OCI-LY3 (cell line): ENCODE data around the gene ANKRD11.
"Not testable (repeated sequence)": the region's sequence is repeated elsewhere in the genome, so short reads cannot be mapped to it uniquely, and the experiment has no call there.

Experiments used
- H2AFZ ChIP-seq: fragments of 200-600, 300-600 bp; shearing (Covaris generic); 2 replicates; pipeline ENCODE4 v1.6.0; 2014; ENCODE audit warnings: antibody characterized with exemption, low read depth, low read length
- H3K27ac ChIP-seq: fragments of 200-600, 300-600 bp; sonication (generic); 2 replicates; pipeline ENCODE4 v1.5.1; 2014; ENCODE audit warnings: mild to moderate bottlenecking, low read length, moderate library complexity, mixed read lengths
- H3K27me3 ChIP-seq: fragments of 200-600, 300-600 bp; sonication (generic); 2 replicates; pipeline ENCODE4 v1.6.1; 2014; ENCODE audit warnings: low read depth, low read length, mixed read lengths
- H3K36me3 ChIP-seq: fragments of 200-600, 300-600 bp; sonication (generic); replicated peaks from 2 replicates; pipeline ENCODE3; 2014; ENCODE audit warnings: low read depth, low read length, mixed read lengths
- H3K4me1 ChIP-seq: fragments of 300-600, 200-600 bp; sonication (generic); 2 replicates; pipeline ENCODE4 v1.6.1; 2014; ENCODE audit warnings: low read length, mixed read lengths
- H3K4me2 ChIP-seq: fragments of 200-600, 300-600 bp; sonication (generic); 2 replicates; pipeline ENCODE4 v1.6.1; 2014; ENCODE audit warnings: low read length, mixed read lengths
- H3K4me3 ChIP-seq: fragments of 300-600, 200-600 bp; sonication (generic); 2 replicates; pipeline ENCODE4 v1.5.1; 2014; ENCODE audit warnings: antibody characterized with exemption, mild to moderate bottlenecking, low read length, moderate library complexity
- H3K79me2 ChIP-seq: fragments of 300-600, 200-600 bp; shearing (Covaris generic); 2 replicates; pipeline ENCODE4 v1.6.1; 2014; ENCODE audit warnings: mild to moderate bottlenecking, low read length, mixed read lengths
- H3K9ac ChIP-seq: fragments of 300-600, 200-600 bp; shearing (Covaris generic); 2 replicates; pipeline ENCODE4 v1.6.0; 2014; ENCODE audit warnings: mild to moderate bottlenecking, low read length, moderate library complexity
- H3K9me3 ChIP-seq: fragments of 200-600, 300-600 bp; shearing (Covaris generic); 2 replicates; pipeline ENCODE4 v1.6.1; 2014; ENCODE audit warnings: low read length, mixed read lengths; ENCODE audit not compliant: insufficient read depth
- H4K20me1 ChIP-seq: fragments of 200-600, 300-600 bp; sonication (generic); 2 replicates; pipeline ENCODE4 v1.6.1; 2016; ENCODE audit warnings: low read length, mixed read lengths; ENCODE audit not compliant: insufficient read depth
- CTCF ChIP-seq: fragments of 200-600, 300-600 bp; sonication (generic); IDR thresholded peaks from 2 replicates; pipeline ENCODE4 v1.5.1; 2014; ENCODE audit warnings: antibody characterized with exemption, low read length, low read depth
- EZH2phosphoT487 ChIP-seq: fragments of 200-600 bp; shearing (Covaris generic); IDR thresholded peaks from 2 replicates; pipeline ENCODE4 v1.6.1; 2018; ENCODE audit warnings: antibody characterized with exemption, mixed run types, low read depth

The ANKRD11 gene

DNA sequence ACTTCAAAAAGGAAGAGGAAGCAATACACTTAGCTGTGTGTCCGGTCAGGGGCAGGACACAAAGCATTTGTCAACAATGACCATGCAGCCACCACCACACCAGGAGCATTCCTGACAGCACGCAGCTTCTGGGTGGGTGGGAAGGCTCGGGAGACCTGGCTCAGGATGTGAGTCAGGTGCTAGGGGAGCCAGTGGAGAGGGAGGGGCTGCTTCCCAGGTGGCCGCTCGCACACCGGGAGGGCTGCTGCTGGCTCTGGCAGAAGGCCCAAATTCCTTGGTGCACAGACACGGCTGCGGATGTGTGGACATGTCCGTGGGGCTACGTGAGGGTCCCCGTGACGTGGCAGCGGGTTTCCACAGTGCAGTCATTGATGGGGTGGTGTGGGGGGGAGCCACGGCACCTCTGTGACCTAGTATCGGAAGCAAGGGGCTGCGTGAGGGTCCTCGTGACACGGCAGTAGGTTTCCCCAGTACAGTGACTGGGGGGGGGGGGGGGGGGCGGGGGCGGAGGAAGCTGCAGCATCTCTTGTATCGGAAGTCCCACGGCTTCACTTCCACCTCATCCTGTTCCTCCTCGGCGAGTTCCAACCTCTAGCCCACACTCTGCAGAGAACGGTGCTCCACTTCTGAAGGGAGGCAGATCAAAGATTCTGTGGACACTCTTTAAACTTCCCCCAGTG lies 160.0 kb downstream of the ANKRD11 start:
- no peak for TF ChIP-seq EZH2phosphoT487
- TF ChIP-seq CTCF: no peak
- Histone ChIP-seq H2AFZ (no peak overlapping the region), H3K27ac (no peak overlapping the region), H3K27me3 (no peaks in the 10 kb centered on the region), H3K4me2 (no peak overlapping the region), H3K9ac (no peak overlapping the region), H3K4me1 (peaks cover 11% of the 10 kb centered on the region), H4K20me1 (peaks cover 96% of the 10 kb centered on the region), H3K4me3 (no peak overlapping the region), H3K9me3 (no peaks in the 10 kb centered on the region), H3K36me3 (peaks cover 4% of the 10 kb centered on the region), H3K79me2 (peaks cover 99% of the 10 kb centered on the region)

DNA sequence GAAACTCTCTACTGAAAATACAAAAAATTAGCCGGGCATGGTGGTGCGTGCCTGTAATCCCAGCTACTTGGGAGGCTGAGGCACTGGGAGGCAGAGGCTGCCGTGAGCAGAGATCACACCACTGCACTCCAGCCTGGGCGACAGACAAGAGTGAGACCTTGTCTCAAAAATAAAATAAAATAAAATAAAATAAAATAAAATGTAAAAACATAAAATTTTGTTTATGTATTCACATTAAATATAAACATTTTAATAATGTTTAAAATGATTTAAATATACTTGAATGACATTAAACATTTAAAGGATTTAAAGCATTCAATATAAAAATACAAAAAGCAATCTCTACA lies 160.6 kb downstream of the ANKRD11 start:
- not testable (repeated sequence) for H3K9me3 ChIP-seq, H3K27me3 ChIP-seq, H2AFZ ChIP-seq, H3K4me2 ChIP-seq, H3K27ac ChIP-seq, H3K4me3 ChIP-seq, H3K9ac ChIP-seq, H3K36me3 ChIP-seq
- peaks cover 96% of the 10 kb centered on the region for H4K20me1 ChIP-seq
- H3K4me1 ChIP-seq: peaks cover 14% of the 10 kb centered on the region
- peaks cover 99% of the 10 kb centered on the region for H3K79me2 ChIP-seq

DNA sequence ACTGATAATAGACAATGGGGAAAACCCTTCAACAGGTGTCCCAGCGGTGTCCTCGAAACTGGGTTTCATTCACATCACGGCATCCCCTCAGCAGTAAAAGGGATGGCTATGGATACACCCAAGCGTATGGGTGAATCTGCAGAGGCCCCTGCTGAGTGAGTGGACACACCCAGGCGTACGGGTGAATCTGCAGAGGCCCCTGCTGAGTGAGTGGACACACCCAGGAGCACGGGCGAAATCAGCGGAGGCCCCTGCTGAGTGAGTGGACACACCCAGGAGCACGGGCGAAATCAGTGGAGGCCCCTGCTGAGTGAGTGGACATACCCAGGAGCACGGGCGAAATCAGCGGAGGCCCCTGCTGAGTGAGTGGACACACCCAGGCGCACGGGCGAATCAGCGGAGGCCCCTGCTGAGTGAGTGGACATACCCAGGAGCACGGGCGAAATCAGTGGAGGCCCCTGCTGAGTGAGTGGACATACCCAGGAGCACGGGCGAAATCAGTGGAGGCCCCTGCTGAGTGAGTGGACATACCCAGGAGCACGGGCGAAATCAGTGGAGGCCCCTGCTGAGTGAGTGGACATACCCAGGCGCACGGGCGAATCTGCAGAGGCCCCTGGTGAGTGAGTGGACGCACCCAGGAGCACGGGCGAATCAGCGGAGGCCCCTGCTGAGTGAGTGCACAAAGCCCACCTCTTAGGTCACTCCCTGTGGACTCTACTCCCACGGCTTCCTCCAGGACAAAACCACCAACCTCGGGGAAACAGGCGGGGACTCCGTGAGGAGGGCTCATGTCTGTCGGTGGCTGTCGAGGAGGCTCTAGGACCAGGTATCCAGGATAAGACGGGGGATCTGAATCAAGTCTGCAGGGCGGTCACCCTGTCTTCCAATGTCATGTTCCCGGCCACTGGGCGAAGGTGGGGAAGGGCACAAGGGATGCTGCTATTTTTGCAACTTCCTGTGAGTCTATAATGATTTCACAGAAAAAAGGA lies 161.7 kb downstream of the ANKRD11 start:
- H3K4me3 ChIP-seq, H3K4me2 ChIP-seq, H3K36me3 ChIP-seq, H3K27ac ChIP-seq, H2AFZ ChIP-seq, H3K9me3 ChIP-seq, H3K27me3 ChIP-seq, H3K9ac ChIP-seq: not testable (repeated sequence)
- H3K79me2 ChIP-seq: peaks cover 99% of the 10 kb centered on the region
- peaks cover 96% of the 10 kb centered on the region for H4K20me1 ChIP-seq
- H3K4me1 ChIP-seq: peaks cover 25% of the 10 kb centered on the region

DNA sequence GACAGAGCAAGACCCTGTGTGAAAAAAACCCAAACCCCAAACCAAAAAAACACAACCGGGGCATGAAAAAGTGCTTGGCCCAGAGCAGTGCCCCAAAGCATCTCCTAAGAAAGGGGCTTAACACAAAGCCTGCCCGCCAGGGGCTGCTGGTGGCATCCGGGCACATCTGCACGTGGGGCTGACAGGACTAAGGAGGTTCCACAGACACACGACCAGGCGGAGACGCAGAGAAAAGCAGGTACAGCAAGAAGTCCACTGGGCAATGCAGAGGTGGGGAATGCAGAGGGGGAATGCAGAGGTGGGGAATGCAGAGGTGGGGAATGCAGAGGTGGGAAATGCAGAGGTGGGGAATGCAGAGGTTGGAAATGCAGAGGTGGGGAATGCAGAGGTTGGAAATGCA lies 163.6 kb downstream of the ANKRD11 start:
- Histone ChIP-seq H3K36me3 (peaks cover 7% of the 10 kb centered on the region), H4K20me1 (peaks cover 97% of the 10 kb centered on the region), H3K9ac (no peak overlapping the region), H3K27me3 (no peaks in the 10 kb centered on the region), H3K4me2 (no peak overlapping the region), H3K79me2 (peaks cover 98% of the 10 kb centered on the region), H3K4me1 (peaks cover 26% of the 10 kb centered on the region), H3K9me3 (no peaks in the 10 kb centered on the region), H2AFZ (no peak overlapping the region), H3K4me3 (no peak overlapping the region), H3K27ac (no peak overlapping the region)
- no peak for TF ChIP-seq CTCF
- TF ChIP-seq EZH2phosphoT487: no peak
